GM13976 (cell line): ENCODE measurements around the gene SCRN2.

Source experiments
- DNase-seq: peaks from one replicate; pipeline ENCODE4 v3.0.0; 2012; ENCODE audit warnings: low spot score
- CTCF ChIP-seq: IDR thresholded peaks from 2 replicates; pipeline ENCODE4 v1.5.1; 2012; ENCODE audit warnings: borderline replicate concordance, mild to moderate bottlenecking; ENCODE audit not compliant: insufficient read depth; ENCODE audit errors: extremely low read depth, missing control alignments, control extremely low read depth
- in situ Hi-C: fragments of 300-500 bp; cut with MboI; formaldehyde crosslinking; loops from one replicate; pipeline ENCODE4 v1.12.0; 2022; ENCODE audit warnings: low sequenced_read_pairs, mixed read lengths, inconsistent platforms; ENCODE audit not compliant: unreplicated experiment

SCRN2 gene

GRCh38 chr17:47857551-47858455 is 16.7 kb upstream of the SCRN2 start:
- DNase-seq: no peak
- in situ Hi-C loops: no loop called here
- TF ChIP-seq CTCF: no peak

- in situ Hi-C loops: no loop called here
- no peak for TF ChIP-seq CTCF
- DNase-seq: no peak
Measured at GRCh38 chr17:47856830-47857229, 15.8 kb upstream of the SCRN2 start.

GRCh38 chr17:47855737-47856136 is 14.7 kb upstream of the SCRN2 start:
- DNase-seq: no peak
- in situ Hi-C loops: no loop called here
- no peak for TF ChIP-seq CTCF

- TF ChIP-seq CTCF: no peak
Measured at GRCh38 chr17:47853616-47854015, 12.5 kb upstream of the SCRN2 start.

GRCh38 chr17:47852113-47852949 is 11.3 kb upstream of the SCRN2 start:
- no peak for TF ChIP-seq CTCF
- in situ Hi-C loops: no loop called here

More at GRCh38 chr17:47853616-47854015, 12.5 kb upstream of the SCRN2 start:
- no peak for DNase-seq
- in situ Hi-C loops: no loop called here

GRCh38 chr17:47851764-47852112 is 10.7 kb upstream of the SCRN2 start:
- in situ Hi-C loops: no loop called here
- DNase-seq: no peak
- no peak for TF ChIP-seq CTCF

More at GRCh38 chr17:47852113-47852949, 11.3 kb upstream of the SCRN2 start:
- peak; percentile 66 for DNase-seq
